ENCODE results near the gene PITPNM2.
A peak's percentile ranks its signal among the peaks of the same experiment; 100 is the strongest.
"Not testable (repeated sequence)": the region's sequence is repeated elsewhere in the genome, so short reads cannot be mapped to it uniquely, and the experiment has no call there.

Gene PITPNM2

DNA sequence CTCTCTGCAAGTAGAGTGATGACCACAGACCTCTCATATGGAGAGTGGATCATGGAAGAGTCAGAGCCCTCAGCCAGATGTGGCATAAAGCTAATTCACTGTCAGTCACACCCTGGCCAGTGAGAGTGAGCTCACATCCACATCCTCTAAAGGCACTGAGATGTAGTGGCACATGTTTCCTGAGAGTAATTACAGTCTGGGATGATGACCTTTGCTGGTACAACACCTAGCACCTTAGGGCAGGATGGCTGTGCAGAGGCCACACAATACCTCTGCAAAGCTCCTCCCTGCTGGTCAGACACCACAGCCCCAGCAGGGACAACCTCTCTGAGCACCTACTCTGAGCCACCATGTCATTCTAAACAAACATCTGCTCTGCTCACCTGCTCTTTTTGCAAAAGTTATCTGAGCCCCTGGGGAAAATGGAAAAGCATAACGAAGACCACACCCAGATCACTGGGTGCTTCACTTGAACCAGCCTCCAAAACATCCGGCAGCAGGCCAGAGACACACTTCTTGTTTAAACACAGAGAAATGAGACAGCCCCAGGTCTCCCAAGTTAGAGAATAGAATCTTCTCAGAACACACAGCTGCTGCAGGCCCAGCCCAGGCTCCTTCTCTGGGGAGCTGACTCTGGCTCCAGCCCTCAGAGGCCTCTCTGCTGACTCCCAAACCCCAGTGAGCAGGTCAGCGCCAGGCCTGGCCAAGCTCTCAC lies 30.3 kb downstream of the PITPNM2 start:
- no peak for DNase-seq (ENCODE audit: low read depth)

DNA sequence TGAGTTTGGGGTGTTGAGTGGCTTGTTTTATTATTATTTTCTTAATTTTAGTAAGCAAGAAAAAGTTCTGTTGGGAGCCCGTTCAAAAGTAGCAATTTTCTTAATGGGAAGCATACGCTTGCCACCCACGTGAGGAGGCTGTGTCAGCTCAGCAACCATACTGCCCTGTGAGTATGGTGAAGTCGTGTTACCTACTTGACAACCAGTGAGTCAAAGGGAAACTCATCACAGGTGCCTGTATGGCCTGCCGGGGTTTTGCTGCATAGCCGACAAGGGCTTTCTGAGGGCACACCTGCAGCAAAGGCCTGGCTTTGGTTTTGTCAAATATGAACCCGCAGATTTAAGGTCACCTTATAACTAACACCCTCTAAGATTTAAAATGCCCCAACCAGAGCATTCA lies 31.1 kb downstream of the PITPNM2 start:
- DNase-seq (ENCODE audit: low read depth), result no peak

DNA sequence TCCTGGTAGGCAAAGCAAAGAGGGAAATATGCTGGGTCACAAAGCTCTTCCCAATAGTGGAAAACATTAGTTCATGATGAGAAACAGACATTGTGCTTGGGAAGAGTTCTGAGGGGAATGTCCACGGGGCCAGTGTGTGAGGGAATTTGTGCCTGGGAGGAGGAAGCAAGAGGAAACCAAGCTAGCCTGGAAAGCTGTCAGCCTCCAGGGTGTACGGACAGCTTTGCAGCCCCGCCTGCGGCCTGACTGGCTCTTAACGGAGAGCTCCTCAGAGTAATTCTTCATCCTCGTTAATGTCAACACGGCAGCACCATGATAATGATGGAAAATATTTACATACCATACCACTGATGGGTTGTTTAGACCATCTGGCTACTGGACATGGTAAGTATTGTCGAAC lies 32.4 kb downstream of the PITPNM2 start:
- no peak for DNase-seq (ENCODE audit: low read depth)

DNA sequence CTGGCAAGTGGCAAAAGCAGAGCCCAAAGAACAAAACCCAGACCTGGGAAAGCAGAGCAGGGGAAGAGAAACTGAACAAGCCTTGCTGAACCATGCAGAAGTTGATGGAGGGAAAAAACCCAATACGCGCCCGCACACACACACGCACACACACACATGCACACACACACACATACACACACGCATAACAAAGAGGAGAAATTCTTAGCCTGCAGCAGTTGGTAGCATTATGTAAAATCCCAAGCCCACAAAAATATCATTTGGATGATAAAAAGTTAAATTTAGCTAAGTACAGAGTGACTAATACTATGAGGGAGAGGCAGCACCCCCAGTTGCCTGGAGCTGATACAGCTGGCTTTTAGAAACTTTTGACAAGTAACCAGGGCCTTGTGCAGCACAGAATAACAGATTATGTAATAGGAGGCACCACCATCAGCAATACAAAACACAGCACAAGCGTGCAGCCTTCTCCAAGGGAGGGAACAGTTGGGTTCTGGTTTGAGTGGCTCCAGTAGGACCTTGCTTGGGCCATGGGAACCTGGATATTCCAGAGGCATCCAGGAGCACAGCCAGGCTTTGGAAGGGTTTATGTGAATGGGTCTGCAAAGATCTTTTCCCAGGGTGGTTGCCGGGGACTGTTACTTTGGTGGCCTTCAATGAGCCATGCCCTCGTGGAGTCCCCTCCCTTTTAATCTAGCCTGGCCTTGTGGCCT lies 35.3 kb downstream of the PITPNM2 start:
- no peak for DNase-seq (ENCODE audit: low read depth)

DNA sequence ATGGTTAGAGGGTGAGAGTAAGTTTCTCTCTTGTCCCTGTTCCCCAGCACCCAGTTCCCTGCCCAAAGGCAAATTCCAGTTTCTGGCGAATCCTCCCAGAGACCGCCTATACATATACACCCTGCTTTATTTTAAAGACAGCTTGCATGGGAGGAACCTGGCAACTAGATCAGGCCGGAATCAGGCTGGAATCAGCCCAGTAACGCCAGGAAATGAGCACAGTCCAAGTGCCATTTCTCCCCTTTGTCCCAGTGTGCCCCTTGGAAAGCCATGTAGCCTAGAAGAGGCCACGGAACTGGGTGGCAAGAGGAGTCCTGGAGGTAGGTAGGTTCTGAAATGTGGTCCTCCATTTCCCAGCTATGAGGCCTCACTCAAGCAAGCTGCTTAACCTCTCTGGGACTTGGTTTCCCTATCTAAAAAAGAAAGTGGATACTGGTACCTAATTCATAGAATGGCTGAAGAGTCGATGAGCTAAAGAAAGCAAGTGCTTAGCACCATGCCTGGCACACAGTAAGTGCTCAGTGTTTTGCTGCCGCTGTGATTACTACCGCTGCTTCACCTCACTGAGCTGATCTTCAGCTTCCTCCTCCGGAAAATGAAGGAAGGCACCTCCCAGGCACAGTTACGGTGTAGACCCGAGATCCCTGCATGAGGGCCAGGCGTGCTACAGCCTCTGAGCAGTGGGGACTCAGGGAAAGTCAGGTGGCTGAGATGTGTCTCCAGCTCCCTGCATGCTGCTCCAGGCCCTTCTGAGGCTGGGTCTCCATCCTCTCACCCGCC lies 36.4 kb downstream of the PITPNM2 start:
- no peak for DNase-seq (ENCODE audit: low read depth)

DNA sequence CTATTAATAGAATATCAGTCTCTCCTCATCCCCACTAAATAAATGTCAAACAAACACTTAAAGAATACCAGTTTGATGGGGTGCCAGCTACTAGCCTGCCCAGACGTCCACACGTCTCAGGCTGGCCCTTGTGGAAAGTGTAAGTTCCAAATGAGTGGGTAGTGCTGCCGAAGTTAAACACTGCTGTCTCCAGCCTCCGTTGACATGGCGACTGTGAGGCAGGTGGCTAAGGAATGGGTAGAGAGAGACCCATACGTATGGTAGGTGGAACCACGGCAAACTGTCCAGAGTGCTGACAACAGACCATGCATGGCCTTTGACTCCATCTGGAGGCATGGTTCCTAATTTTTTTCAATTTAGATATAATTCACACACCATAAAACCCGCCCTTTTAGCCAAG lies 37.9 kb downstream of the PITPNM2 start:
- no peak for DNase-seq (ENCODE audit: low read depth)

DNA sequence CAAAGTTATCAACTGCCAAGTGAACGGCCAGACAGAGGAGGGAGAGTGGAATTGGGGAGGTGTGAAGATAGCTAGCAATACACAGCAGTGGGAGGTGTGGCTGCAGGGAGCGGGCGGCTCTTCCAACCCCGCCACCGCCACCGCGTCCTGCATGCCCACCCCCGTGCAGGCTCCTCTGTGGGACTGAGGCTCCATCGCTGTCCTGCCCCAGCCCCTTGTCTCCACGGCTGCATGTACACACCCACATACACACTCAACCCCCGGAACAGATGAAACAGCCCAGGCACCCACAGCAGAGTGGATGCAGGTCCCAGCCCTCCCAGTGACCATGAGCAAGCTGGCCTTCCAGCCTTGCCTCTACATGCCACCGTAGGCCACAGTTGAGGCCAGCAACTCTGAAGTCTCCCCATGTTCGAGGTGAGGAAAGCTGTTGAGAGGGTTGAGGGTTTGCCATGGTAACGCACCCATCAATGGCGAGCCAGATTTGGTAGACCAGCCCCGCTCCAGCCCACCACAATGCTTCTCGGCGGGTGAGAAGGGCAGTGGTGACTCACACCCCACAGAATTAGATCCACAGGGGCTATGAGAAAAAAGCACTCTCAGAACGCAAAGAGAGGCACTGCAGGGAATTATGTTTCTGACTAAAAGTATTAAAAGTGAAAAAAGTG lies 39.3 kb downstream of the PITPNM2 start:
- DNase-seq (ENCODE audit: low read depth), result no peak

DNA sequence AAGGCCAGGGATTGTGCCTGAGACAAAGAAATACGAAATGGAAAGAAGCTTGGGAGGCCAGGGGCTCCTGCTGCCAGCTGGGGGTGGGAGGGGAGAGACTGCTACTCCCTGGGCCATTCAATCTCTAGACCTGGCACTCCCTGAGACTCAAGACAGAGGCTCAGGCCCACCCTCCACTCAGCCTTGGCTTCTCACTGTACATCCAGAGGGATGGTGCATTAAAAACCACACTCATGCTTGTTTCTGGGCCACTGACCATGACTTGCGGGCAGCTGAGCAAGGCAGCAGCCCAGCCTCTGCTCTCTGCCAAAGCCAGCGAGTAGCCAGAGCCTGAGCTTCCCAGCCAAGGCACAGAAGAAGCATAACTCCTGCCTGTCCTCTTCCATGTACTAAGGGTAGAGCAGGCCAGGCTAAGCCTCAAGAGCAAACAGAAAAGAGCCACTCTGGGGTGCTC lies 41.5 kb downstream of the PITPNM2 start:
- DNase-seq (ENCODE audit: low read depth), result no peak

DNA sequence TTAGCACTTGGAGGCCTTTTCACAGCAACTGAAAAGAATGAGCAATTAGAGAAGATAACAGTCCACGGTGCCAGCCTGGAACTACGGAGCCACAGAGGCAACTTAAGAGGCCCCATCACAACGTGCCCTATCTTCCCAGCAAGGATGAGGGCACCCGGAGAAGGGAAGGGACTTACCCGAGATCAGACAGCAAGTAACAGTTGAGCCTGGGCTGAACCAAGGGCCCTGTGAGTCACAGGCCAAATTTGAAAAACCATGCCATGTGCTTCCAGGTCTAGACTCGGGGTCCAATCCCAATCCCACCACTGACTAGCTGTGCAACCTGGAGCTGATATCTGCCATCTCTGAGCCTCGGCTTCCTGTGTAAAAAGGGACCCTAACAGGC lies 42.2 kb downstream of the PITPNM2 start:
- DNase-seq (ENCODE audit: low read depth), result no peak

DNA sequence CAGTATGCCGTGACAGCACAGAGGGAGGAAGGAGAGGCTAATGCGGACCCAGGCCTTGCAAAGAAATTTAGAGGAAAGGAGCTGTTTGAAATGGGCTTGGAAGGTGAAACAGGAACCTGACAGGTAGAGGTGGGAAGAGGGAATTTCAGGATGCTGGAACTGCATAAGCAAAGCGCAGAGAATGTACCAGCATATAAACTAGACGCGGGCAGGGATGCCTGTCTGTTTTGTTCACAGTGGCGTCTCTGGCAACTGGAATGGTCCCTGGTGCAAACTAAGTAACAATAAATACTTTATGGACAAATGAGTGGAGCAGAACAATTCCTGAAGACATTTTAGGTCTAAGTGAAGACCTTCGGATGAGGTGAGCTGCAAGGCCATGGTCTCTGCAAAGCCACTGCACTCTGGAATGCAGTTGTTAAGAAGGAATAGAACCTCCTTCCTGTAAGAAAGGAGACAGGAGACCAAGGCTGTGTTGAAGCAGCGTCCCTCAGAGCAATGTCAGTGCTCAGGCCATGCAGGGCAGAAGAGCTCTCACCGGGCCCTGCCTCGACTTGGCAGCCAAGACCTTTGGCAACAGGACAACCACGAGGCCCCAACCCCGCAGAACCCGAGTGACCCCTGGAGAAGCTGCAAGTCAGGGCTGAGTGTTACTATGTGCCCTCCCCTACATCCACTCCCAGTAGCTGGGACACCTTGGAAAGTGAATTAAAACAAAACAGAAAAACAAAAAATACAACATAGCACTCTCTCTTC lies 42.8 kb downstream of the PITPNM2 start:
- no peak for DNase-seq (ENCODE audit: low read depth)

DNA sequence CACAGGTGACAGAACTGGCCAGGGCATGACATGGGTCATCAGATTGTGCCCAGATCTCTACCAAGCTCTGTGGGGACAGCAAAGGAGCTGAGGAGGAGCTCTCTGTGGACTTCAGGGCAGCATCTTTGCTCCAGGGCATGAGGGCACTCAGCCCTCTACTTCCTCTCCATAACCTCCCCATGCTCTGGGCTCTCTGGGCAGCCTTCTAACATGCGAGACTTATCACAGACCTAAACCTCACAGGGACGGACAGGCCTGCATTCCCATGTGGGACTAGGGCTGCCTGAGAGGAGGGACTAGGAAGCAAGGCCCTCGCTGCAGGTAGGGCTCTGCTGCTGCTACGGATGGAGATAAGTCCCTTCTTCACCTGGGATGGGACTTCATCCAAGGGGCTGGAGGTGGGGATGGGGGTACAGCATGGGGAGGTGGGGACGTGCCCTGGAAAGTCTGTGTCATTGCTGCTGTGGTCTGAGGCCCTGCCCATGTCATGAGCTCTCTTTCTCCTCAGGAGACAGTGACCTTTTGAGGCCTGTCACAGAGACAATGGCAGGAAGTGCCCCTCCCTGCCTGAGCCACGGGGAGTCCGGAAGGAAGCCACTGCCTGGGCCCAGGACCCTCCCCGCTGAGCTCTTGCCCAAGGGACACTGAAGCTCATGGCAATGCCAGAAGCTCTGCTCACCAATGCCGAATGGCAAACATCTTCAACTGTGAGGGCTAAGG lies 44.1 kb downstream of the PITPNM2 start:
- DNase-seq (ENCODE audit: low read depth), result peak; percentile 83

DNA sequence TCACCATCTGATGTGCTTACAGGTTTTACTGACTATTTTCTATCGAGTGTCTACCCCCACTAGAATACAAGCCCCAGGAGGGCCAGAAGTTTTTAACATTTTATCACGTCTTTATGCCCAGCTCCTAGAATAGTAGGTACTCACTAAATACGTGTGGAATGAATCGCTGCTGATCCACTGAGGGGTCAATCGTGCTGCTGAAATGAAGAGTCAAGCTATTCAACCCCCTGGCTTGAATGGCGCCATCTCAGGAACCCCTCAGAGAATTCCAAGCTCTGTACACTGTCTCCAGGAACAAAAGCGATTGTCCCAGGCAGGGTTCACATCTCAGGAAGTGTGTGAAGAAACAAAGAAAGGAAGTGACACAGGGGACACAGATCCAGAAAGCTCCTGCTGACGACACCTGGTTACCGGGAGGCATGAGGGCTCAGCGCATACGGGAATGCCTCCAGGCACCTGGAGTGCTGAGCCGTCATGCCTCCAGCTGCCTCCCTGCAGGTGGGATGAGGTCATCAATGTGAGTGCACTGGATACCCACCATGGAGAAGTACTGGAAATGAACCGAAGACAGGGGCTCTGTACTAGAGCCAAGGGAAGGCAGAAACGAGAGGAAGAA lies 45.6 kb downstream of the PITPNM2 start:
- no peak for DNase-seq (ENCODE audit: low read depth)

DNA sequence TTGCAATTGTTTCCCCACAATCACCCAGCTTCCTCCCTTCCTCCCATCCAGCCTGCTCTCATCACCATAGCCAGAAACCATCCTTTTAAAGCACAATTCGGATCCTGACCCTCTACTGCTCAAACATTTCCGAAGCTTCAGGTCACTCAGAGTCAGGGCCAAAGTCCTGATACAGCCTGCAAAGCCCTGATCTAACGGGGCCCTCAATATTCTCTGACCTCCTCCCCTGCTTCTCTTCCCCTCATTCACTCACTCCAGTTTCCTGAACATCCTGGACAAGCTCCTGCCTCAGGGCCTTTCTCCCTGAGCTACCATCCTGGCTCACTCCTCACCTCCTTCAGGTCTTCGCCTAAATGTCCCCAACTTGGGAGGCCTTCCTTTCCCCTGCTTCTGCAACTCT lies 46.1 kb downstream of the PITPNM2 start:
- DNase-seq (ENCODE audit: low read depth), result no peak

DNA sequence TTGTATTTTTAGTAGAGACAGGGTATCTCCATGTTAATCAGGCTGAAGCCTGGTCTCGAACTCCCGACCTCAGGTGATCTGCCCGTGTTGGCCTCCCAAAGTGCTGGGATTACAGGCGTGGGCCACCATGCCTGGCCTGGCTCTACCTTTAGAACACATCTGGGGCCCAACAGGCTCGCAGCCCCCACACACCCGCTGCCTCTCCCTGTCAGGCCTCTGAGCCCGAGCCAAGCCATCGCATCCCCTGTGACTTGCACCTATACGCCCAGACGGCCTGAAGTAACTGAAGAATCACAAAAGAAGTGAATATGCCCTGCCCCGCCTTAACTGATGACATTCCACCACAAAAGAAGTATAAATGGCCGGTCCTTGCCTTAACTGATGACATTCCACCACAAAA lies 46.8 kb downstream of the PITPNM2 start:
- not testable (repeated sequence) for DNase-seq (ENCODE audit: low read depth)

DNA sequence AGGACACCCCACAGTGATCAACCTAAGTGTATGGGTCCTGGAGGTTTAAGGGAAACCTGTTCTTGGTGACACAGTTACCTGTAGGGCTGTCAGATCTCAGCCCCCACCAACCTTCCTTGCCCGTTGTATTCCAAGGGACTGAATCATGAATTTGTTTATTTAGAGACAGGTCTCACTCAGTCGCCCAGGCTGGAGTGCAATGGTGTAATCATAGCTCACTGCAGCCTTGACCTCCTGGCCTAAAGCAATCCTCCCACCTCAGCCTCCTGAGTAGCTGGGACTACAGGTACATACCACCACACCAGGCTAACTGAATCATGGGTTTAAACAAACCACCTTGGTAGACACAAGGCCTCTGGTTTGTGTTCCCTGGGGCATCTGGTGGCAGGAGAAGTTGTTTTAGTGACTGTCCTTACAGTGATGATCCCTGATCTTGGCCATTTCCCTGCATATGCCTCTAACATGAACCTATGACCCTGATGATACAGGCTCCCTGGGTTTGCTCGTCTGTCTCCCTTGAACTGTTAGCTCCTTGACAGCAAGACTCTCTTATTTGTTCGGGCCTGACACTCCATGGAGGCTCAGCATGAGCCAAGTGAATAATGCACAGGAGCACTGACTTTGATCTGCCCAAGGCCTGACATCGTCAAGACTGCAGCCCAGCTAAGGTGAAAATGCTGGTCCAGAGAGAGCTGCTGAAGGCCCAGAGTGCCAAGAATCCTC lies 47.9 kb downstream of the PITPNM2 start:
- no peak for DNase-seq (ENCODE audit: low read depth)

DNA sequence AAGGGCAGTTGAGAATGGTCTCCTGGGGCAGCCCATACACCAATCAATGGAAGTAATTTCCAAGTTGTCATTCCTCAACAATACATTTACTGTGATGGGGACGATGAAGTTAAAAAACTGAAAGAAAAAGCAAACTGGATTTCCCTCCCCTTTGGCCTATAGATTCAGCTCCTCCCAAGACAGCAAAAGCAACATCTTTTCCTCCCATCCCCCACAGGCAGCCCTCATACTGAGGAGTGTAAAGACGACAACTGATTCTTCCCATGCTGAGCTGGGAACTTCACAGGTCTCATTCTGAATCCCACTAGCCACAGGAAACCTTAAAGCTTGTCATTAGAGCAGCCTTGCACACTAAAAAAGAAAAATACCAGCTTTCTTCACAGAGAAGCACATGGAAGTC lies 48.5 kb downstream of the PITPNM2 start:
- DNase-seq (ENCODE audit: low read depth), result no peak

DNA sequence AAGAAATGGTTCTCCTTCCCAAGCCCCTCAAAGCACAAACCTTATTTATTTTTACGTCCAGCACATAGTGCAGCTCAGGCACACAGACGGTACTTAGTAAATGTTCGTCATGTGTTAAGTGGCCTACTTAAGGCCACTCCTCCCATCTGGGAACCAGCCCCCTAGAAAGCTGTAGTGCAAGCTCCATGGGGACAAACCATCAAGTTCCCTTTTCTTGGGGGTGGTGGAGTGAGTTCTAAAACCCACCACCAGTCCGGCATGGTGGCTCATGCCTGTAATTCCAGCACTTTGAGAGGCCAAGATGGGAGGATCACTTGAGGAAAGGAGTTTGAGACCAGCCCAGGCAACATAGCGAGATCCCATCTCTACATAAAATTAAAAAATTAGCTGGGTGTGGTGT lies 49.4 kb downstream of the PITPNM2 start:
- no peak for DNase-seq (ENCODE audit: low read depth)

All from CMK (cell line).